Superior temporal gyrus (tissue), 1 donor: ENCODE measurements around the gene ATP10A.

Source experiments
- DNase-seq: peaks from one replicate; pipeline ENCODE4 v3.0.0-alpha.2; 2016; ENCODE audit errors: extremely low spot score

The ATP10A gene

GRCh38 chr15:25738171-25738965 is 124.8 kb downstream of the ATP10A start:
- no peak for DNase-seq

- peak; percentile 56 for DNase-seq
Measured at GRCh38 chr15:25737218-25737643, 125.9 kb downstream of the ATP10A start.

GRCh38 chr15:25736461-25736860 is 126.7 kb downstream of the ATP10A start:
- no peak for DNase-seq

DNA sequence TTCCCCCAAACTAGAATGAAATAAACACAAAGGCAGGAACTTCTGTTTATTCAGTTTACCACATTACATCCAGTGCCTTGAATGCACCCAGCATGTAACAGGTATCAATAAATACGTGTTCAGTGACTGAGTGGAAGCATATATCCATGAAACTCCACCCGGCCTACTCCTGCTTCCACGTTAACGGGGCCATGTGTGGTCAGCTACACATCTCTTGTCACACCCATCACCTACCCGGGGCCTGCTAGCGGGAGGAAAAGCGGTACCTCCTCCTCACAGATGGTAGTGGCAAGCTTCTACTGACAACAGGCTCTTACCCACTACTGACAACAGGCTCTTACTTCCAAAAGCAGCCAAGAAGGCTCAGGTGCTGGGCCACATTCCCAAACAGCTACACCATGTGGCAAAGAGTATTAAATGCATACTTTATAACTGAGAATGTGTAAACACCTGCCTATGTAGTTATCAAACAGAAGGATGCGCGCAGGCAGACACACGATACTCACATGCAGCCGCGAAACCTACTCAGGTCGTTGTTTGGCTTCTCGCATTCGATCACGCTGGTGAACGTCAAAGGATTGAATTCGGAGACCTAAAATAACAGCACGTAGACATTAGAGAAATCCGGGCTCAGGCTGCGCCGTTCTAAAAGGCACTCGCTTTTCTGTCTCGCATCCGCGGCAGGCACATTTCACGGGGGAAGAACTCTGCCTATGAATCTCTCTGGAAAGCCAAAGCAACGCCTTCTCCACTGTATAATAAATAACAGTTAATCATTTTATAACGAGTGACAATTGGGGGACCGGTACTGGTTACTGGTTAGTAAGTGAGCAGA is 127.4 kb downstream of the ATP10A start:
- DNase-seq = no peak

DNA sequence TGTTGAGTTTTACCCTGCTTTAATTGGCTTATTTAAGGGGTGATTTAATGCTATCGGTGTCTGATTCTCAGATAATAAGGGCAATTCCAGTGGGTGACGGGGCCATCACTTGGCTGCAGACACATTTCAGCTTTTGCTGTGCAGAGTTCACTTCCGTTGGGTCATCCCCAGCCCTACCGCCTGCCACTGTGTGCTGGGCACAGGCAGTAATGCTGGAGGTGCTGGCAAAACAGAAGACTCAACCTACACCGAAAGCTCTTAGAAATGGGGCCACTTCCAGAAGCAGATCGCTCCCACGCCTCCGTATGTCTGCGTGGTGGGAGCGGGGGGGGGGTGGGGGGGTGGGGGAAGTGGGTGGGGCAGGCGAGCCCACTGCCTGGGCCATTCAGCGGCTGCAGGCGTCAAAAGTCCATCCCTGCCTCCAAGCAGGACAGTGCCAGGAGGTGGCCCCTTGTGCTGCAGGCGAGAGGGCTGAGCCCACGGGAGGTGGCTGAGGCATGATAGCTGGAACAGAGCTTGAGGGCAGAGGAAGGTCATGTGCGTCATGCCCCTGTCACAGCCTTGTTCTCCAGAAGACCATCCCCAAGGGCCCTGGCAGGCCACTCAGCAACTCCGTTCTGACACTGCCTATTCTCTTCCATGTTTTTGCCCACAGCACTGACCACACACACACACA is 128.3 kb downstream of the ATP10A start:
- DNase-seq = no peak

- no peak for DNase-seq
Measured at GRCh38 chr15:25733856-25734679, 129.1 kb downstream of the ATP10A start.

GRCh38 chr15:25733036-25733855 is 129.9 kb downstream of the ATP10A start:
- DNase-seq = no peak

DNA sequence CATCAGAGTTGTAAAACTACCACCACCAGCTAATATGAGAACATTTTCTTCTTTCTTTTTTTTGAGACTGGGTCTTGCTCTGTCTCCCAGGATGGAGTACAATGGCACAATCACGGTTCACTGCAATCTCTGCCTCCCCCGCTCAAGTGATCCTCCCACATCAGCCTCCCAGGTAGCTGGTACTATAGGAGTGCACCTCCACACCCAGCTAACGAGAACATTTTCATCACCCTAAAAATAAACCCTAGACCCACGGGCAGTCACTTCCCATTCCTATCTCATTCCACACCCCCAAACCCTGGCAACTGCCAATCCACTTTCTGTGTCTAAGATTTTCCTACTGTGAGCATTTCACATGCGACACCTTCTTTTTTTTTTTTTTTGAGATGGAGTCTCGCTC is 130.9 kb downstream of the ATP10A start:
- no peak for DNase-seq

DNA sequence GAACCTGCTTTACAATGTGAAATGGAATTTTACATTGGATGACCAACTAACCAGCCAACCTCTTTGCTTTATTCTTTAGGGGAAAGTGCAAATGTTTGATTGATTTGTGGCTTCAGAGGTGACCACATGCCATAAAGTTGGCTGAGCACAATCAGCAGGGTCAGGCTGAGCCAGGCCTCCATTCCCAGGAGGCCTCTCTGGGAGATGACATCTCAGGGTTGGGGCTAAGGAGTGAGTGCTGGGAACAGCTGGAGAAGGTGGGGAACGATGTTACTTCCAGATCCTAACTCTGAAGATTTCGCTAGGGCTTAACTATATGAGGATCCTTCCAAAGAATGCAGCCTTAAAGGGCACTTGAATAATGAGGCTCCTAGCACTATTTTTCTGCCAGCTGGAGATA is 131.7 kb downstream of the ATP10A start:
- DNase-seq = no peak

DNA sequence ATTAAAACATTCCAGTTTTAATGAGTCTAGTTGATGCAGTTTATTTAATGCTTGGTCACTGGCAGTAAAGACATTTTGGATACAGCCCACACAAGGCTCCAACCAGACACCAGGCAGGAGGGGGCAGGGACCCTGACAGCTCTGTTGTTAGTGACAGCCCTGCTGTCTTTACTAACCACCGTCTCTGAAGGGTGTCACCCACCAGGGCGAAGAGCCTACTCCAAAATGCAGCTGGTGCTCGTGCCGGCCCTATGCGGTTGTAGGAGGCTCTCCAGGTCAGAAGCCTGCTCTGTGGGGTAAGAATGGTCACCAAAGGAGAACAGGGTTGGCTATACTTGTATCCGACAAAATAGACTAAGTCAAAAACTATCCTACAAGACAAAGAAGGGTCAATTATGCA is 132.2 kb downstream of the ATP10A start:
- DNase-seq = no peak

- DNase-seq = no peak
Measured at GRCh38 chr15:25728816-25729215, 134.3 kb downstream of the ATP10A start.

DNA sequence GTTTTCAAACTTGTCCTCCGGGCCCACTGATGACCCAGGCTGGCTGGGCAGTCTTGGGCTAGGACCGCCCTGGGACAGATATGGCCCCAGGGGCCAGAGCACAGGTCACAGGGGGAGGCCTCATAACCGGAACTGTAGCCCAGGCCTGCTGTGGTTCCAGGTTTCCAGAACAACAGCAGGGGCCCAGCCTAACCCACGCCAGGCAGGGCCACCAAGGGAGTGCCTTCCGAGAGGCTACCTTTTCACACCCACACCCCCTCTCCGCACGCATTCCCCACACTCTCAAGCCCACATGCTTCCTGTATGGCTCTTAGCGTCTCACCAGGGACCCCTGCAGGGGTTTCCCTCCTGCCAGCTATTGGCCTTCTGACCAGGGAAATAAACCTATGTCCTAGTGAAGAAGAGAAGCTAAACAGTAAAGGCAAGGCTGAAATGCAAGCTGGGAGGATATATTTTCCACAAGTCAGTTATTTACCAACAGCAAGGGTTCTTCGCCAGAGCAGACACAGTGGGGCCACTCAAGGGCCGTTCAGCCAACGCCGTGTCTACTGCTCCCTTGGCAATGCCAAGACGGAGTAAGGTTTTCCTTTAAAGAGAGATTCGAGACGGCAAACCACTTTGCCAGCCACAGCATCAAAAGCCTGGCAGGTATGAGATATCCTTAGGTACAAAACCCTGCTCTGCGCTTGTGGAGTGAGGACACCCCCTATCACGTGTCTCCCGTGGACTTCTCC is 135.1 kb downstream of the ATP10A start:
- no peak for DNase-seq

- no peak for DNase-seq
Measured at GRCh38 chr15:25727116-25727515, 136.0 kb downstream of the ATP10A start.

GRCh38 chr15:25725758-25726157 is 137.4 kb downstream of the ATP10A start:
- DNase-seq = no peak

DNA sequence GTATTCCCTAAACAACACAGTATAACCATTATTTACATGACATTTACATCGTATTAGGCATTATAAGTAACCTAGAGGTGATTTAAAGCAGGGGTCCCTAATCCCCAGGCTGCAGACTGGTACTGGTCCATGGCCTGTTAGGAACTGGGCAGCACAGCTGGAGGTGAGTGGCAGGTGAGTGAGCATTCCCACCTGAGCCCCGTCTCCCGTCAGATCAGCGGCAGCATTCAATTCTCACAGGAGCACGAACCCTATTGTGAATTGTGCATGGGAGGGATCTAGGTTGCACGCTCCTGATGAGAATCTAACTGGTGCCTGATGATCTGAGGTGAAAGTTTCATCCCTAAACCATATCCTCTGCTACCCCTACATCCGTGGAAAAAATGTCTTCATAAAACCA is 138.2 kb downstream of the ATP10A start:
- DNase-seq = no peak

GRCh38 chr15:25721605-25721955 is 141.5 kb downstream of the ATP10A start:
- DNase-seq = no peak

DNA sequence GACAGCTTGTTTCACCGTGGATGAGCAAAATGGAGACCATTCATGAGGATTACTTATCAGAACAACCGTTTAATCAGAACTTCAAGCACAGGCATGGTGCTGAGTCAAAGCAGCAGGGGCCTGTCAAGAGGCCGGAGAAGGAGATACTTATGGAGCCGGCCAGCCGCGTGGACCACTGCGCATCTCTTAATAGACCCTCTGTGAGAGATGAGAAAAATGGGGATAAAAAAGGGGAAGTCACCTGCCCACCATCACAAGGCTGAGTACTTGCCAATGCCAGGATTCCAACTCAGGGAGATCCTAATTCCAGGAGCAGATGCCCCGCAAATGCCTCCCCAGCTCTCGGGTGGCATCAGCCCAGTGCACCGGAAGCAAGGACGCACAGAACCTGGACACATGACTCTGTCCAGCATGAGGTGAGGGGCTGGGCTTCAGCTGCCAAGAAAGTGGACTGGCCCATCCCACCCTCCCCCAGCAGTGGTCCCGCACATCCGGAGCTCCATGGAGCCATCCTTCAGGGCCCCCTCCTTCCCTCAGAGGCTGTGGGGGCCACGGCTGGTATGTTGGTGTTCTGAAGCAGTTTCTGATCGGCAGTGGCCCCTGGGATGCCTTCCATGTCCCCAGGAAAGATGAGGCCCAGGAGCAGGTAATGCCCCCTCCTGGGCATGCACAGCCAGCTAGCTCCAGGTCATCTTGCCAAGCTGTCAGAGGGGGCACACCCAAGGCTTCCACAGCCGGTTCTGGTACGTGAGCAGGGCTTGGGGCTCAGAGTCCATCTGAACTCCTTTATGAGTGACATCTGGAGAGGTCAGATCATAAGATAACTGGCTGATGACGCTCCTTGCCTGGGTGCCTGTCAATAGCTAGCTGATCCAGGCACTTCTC is 143.8 kb downstream of the ATP10A start:
- DNase-seq = no peak

- no peak for DNase-seq
Measured at GRCh38 chr15:25718597-25718996, 144.5 kb downstream of the ATP10A start.

DNA sequence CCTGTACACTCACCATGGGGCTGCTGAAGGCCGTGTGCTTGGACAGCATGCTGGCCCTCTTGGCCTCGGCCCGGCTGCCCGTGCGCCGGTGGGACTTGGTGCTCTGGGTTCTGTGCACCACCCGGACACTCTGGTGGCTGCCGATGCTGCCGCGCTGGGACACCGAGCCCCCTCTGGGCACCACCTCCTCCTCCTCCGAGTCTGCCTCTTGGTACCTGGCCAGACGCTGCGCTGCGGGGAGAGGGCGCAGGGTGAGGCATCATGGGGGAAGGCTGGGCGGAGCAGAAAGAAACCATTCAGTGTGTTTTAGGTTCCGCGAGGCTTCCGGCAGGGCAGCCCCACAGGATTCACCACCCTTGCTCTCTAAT is 145.0 kb downstream of the ATP10A start:
- DNase-seq = no peak
